H9 (cell line): Measurements from ENCODE around the gene TGIF1. TPM values are rescaled to one million over a fixed set of nuclear protein-coding genes. Genes with fewer than 3 reads are reported as not detected.

Experiments
- DNase-seq: peaks from one replicate; pipeline ENCODE4 v3.0.0-alpha.2; 2017
- H2AFZ ChIP-seq: one replicate; pipeline ENCODE4 v1.6.1; 2013; ENCODE audit warnings: mild to moderate bottlenecking, low read length, control low read depth, moderate library complexity
- H2AK5ac ChIP-seq: 2 replicates; pipeline ENCODE4 v1.6.1; 2013; ENCODE audit warnings: low read length, control low read depth, mixed read lengths; ENCODE audit not compliant: insufficient read length
- H2BK120ac ChIP-seq: one replicate; pipeline ENCODE4 v1.6.1; 2013; ENCODE audit warnings: low read depth, mild to moderate bottlenecking, low read length, control low read depth, inconsistent platforms; ENCODE audit not compliant: poor library complexity, severe bottlenecking
- H2BK12ac ChIP-seq: 2 replicates; pipeline ENCODE4 v1.6.1; 2013; ENCODE audit warnings: low read length, control low read depth, mixed read lengths, low read depth; ENCODE audit not compliant: insufficient read length
- H2BK15ac ChIP-seq: 2 replicates; pipeline ENCODE4 v1.6.1; 2013; ENCODE audit warnings: low read depth, low read length, control low read depth
- H2BK20ac ChIP-seq: one replicate; pipeline ENCODE4 v1.6.1; 2013; ENCODE audit warnings: low read depth, mild to moderate bottlenecking, low read length, control low read depth, inconsistent platforms; ENCODE audit not compliant: poor library complexity, severe bottlenecking
- H2BK5ac ChIP-seq: 2 replicates; pipeline ENCODE4 v1.6.1; 2013; ENCODE audit warnings: low read length, control low read depth, mixed read lengths; ENCODE audit not compliant: insufficient read length
- H3K14ac ChIP-seq: 2 replicates; pipeline ENCODE4 v1.6.1; 2013; ENCODE audit warnings: low read length, control low read depth; ENCODE audit not compliant: insufficient read depth
- H3K18ac ChIP-seq: 2 replicates; pipeline ENCODE4 v1.6.1; 2013; ENCODE audit warnings: low read depth, mild to moderate bottlenecking, mixed read lengths, low read length, control low read depth; ENCODE audit not compliant: insufficient read length
- H3K23ac ChIP-seq: 2 replicates; pipeline ENCODE4 v1.6.1; 2013; ENCODE audit warnings: low read length, control low read depth, mixed read lengths, low read depth; ENCODE audit not compliant: insufficient read length
- H3K23me2 ChIP-seq: 2 replicates; pipeline ENCODE4 v1.6.1; 2013; ENCODE audit warnings: low read depth, mild to moderate bottlenecking, mixed read lengths, low read length, control low read depth; ENCODE audit not compliant: insufficient read length, poor library complexity, severe bottlenecking
- H3K27ac ChIP-seq: 2 replicates; pipeline ENCODE4 v1.5.1; 2013; ENCODE audit warnings: low read length, control low read depth, mixed read lengths, low read depth; ENCODE audit not compliant: insufficient read length
- H3K27me3 ChIP-seq: 2 replicates; pipeline ENCODE4 v1.6.1; 2013; ENCODE audit warnings: low read length, control low read depth, inconsistent platforms; ENCODE audit not compliant: insufficient read depth
- H3K4ac ChIP-seq: 2 replicates; pipeline ENCODE4 v1.6.1; 2013; ENCODE audit warnings: low read depth, mild to moderate bottlenecking, control low read depth, inconsistent platforms, low read length, moderate library complexity
- H3K4me1 ChIP-seq: 2 replicates; pipeline ENCODE4 v1.6.1; 2013; ENCODE audit warnings: low read length, control low read depth, inconsistent platforms; ENCODE audit not compliant: insufficient read depth
- H3K4me2 ChIP-seq: 2 replicates; pipeline ENCODE4 v1.6.1; 2013; ENCODE audit warnings: low read length, control low read depth, mixed read lengths; ENCODE audit not compliant: insufficient read length, insufficient read depth
- H3K56ac ChIP-seq: 2 replicates; pipeline ENCODE4 v1.6.1; 2013; ENCODE audit warnings: low read depth, mild to moderate bottlenecking, mixed read lengths, low read length, control low read depth; ENCODE audit not compliant: insufficient read length
- H3K79me1 ChIP-seq: 2 replicates; pipeline ENCODE4 v1.6.1; 2013; ENCODE audit warnings: low read depth, mild to moderate bottlenecking, moderate library complexity, low read length, control low read depth, inconsistent platforms; ENCODE audit not compliant: insufficient read depth, poor library complexity, severe bottlenecking
- H3K79me2 ChIP-seq: 2 replicates; pipeline ENCODE4 v1.6.1; 2013; ENCODE audit warnings: low read length, control low read depth, inconsistent platforms; ENCODE audit not compliant: insufficient read depth
- H3K9ac ChIP-seq: 2 replicates; pipeline ENCODE4 v1.6.1; 2013; ENCODE audit warnings: low read length, control low read depth, mixed read lengths; ENCODE audit not compliant: insufficient read length; ENCODE audit errors: extremely low read depth
- H3K9me3 ChIP-seq: one replicate; pipeline ENCODE4 v1.6.1; 2013; ENCODE audit warnings: low read depth, low read length, inconsistent platforms; ENCODE audit not compliant: control insufficient read depth
- H3T11ph ChIP-seq: one replicate; pipeline ENCODE4 v1.6.1; 2013; ENCODE audit warnings: mild to moderate bottlenecking, low read length, control low read depth, inconsistent platforms
- H4K20me1 ChIP-seq: one replicate; pipeline ENCODE4 v1.6.1; 2013; ENCODE audit not compliant: control insufficient read depth, insufficient read length, insufficient read depth
- H4K5ac ChIP-seq: 2 replicates; pipeline ENCODE4 v1.6.1; 2013; ENCODE audit warnings: low read depth, mild to moderate bottlenecking, mixed read lengths, low read length, control low read depth; ENCODE audit not compliant: insufficient read length
- H4K8ac ChIP-seq: replicated peaks from 2 replicates; pipeline ENCODE4 v1.6.1; 2013; ENCODE audit warnings: low read length, control low read depth, mixed read lengths, low read depth; ENCODE audit not compliant: insufficient read length
- H4K91ac ChIP-seq: 2 replicates; pipeline ENCODE4 v1.6.1; 2013; ENCODE audit warnings: low read depth, mild to moderate bottlenecking, moderate library complexity, mixed read lengths, low read length, control low read depth; ENCODE audit not compliant: insufficient read length
- H3K27ac Mint-ChIP-seq, 3 experiments: 2 replicates in 2 of 3; 3 replicates in 1 of 3; pipeline ENCODE4 v1.8.0; 2020 to 2021; ENCODE audit warnings: mixed read lengths in 3 of 3, mild to moderate bottlenecking in 1 of 3, moderate library complexity in 1 of 3
- H3K27me3 Mint-ChIP-seq: 2 replicates; pipeline ENCODE4 v1.8.0; 2021; ENCODE audit warnings: low read depth, mild to moderate bottlenecking, moderate library complexity, mixed read lengths
- H3K36me3 Mint-ChIP-seq, 3 experiments: 2 replicates in 2 of 3; 3 replicates in 1 of 3; pipeline ENCODE4 v1.8.0; 2020 to 2021; ENCODE audit warnings: low read depth in 3 of 3, mixed read lengths in 3 of 3; ENCODE audit not compliant: insufficient read depth in 1 of 3
- H3K4me1 Mint-ChIP-seq, 2 experiments: 2 replicates each; pipeline ENCODE4 v1.8.0; 2020; ENCODE audit warnings: mixed read lengths in 2 of 2
- H3K4me3 Mint-ChIP-seq, 2 experiments: 2 replicates in 1 of 2; 3 replicates in 1 of 2; pipeline ENCODE4 v1.8.0; 2020 to 2021; ENCODE audit warnings: mild to moderate bottlenecking in 2 of 2, mixed read lengths in 2 of 2, moderate library complexity in 1 of 2
- H3K9me3 Mint-ChIP-seq, 2 experiments: 2 replicates in 1 of 2; 3 replicates in 1 of 2; pipeline ENCODE4 v1.8.0; 2020; ENCODE audit warnings: mild to moderate bottlenecking in 2 of 2, mixed read lengths in 2 of 2, moderate library complexity in 1 of 2
- WGBS: extraction: QIAGEN DNeasy Blood & Tissue Kit; methylation state at CpG from one replicate; pipeline ENCODE4 v1.1.7; 2013; ENCODE audit warnings: missing lambda C conversion rate, low lambda C conversion rate, mixed read lengths; ENCODE audit not compliant: insufficient read length; ENCODE audit errors: extremely low coverage; 5-methylcytosine and 5-hydroxymethylcytosine counted together
- total RNA-seq: library from RNA; stranded (reverse); gene quantifications from 2 replicates; pipeline ENCODE4 v1.2.1, GENCODE V29; 2021
- TF ChIP-seq, protein P1 (sequence below): fragments of 200-600 bp; sonication (generic); conservative IDR thresholded peaks from 3 replicates; pipeline ENCODE4 v1.8.0; 2021; ENCODE audit warnings: antibody characterized with exemption, mild to moderate bottlenecking

TGIF1 gene
- total RNA-seq, 1 experiment from 2014 or later, result 261 TPM

GRCh38 chr18:3504637-3505036 is 54.7 kb downstream of the TGIF1 start:
- H3K14ac ChIP-seq, result no peak overlapping the region
- H3K79me2 ChIP-seq, result no peaks in the 10 kb centered on the region
- H2BK20ac ChIP-seq, result no peak overlapping the region
- no peak overlapping the region for H3K23ac ChIP-seq
- no peaks in the 10 kb centered on the region for H3K27me3 ChIP-seq
- H2AK5ac ChIP-seq, result no peak overlapping the region
- no peaks in the 10 kb centered on the region for H3K79me1 ChIP-seq
- H3K23me2 ChIP-seq, result no peaks in the 10 kb centered on the region
- H2BK120ac ChIP-seq, result no peak overlapping the region
- no peak overlapping the region for H4K91ac ChIP-seq
- no peak overlapping the region for H3T11ph ChIP-seq
- no CpG with 5 or more reads among the region's 5 CpGs for WGBS
- no peaks in the 10 kb centered on the region; the same call in 1 of the 2 replicates for H3K4me1 ChIP-seq
- no peak overlapping the region for H2BK5ac ChIP-seq
- DNase-seq, result no peak
- H3K4me3 Mint-ChIP-seq, result no peak overlapping the region
- H2BK12ac ChIP-seq, result no peak overlapping the region
- H3K27ac Mint-ChIP-seq, result no peak overlapping the region
- H4K5ac ChIP-seq, result no peak overlapping the region
- no peak overlapping the region for H3K18ac ChIP-seq
- H3K4me1 Mint-ChIP-seq, result peaks cover 18 to 19% of the 10 kb centered on the region in 2 experiments
- no peak overlapping the region for H3K9ac ChIP-seq
- H3K36me3 Mint-ChIP-seq, result 0 out of 7 replicates have a peak, but pooled peaks cover 0 to 2% (median 0%) of the 10 kb centered on the region in 3 experiments
- no peak overlapping the region for H3K4ac ChIP-seq
- no peak overlapping the region for H2AFZ ChIP-seq
- no peak overlapping the region for H3K56ac ChIP-seq
- no peak overlapping the region for H4K8ac ChIP-seq
- no peak overlapping the region for H3K4me2 ChIP-seq
- H3K9me3 Mint-ChIP-seq, result no peaks in the 10 kb centered on the region
- no peak overlapping the region for H3K27ac ChIP-seq
- TF ChIP-seq, protein P1, sequence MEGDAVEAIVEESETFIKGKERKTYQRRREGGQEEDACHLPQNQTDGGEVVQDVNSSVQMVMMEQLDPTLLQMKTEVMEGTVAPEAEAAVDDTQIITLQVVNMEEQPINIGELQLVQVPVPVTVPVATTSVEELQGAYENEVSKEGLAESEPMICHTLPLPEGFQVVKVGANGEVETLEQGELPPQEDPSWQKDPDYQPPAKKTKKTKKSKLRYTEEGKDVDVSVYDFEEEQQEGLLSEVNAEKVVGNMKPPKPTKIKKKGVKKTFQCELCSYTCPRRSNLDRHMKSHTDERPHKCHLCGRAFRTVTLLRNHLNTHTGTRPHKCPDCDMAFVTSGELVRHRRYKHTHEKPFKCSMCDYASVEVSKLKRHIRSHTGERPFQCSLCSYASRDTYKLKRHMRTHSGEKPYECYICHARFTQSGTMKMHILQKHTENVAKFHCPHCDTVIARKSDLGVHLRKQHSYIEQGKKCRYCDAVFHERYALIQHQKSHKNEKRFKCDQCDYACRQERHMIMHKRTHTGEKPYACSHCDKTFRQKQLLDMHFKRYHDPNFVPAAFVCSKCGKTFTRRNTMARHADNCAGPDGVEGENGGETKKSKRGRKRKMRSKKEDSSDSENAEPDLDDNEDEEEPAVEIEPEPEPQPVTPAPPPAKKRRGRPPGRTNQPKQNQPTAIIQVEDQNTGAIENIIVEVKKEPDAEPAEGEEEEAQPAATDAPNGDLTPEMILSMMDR, result no peak
- no peaks in the 10 kb centered on the region for H3K9me3 ChIP-seq
- H3K27me3 Mint-ChIP-seq, result peaks cover 2% of the 10 kb centered on the region
- no peak overlapping the region for H2BK15ac ChIP-seq
- H4K20me1 ChIP-seq, result no peaks in the 10 kb centered on the region
